IPS-20b (cell line): Measurements from ENCODE around the gene ST7.

Experiments used
- H3K27ac ChIP-seq: one replicate; pipeline ENCODE4 v1.5.1; 2013; ENCODE audit warnings: low read length
- H3K27me3 ChIP-seq: 2 replicates; pipeline ENCODE4 v1.6.1; 2013; ENCODE audit warnings: mild to moderate bottlenecking, low read length, inconsistent platforms; ENCODE audit not compliant: insufficient read depth
- H3K36me3 ChIP-seq: 2 replicates; pipeline ENCODE4 v1.6.1; 2013; ENCODE audit warnings: low read depth, mild to moderate bottlenecking, inconsistent platforms, low read length, moderate library complexity; ENCODE audit not compliant: insufficient read depth
- H3K4me1 ChIP-seq: 2 replicates; pipeline ENCODE4 v1.6.1; 2013; ENCODE audit warnings: mild to moderate bottlenecking, control low read depth, inconsistent platforms, low read length, moderate library complexity; ENCODE audit not compliant: insufficient read depth
- H3K4me3 ChIP-seq: 2 replicates; pipeline ENCODE4 v1.5.1; 2013; ENCODE audit warnings: mild to moderate bottlenecking, low read length, inconsistent platforms
- H3K9ac ChIP-seq: 2 replicates; pipeline ENCODE4 v1.6.1; 2013; ENCODE audit warnings: low read depth, mild to moderate bottlenecking, inconsistent platforms, low read length, moderate library complexity
- H3K9me3 ChIP-seq: 2 replicates; pipeline ENCODE4 v1.6.1; 2013; ENCODE audit warnings: mild to moderate bottlenecking, low read depth, low read length, inconsistent platforms; ENCODE audit not compliant: insufficient read depth

Gene ST7

DNA sequence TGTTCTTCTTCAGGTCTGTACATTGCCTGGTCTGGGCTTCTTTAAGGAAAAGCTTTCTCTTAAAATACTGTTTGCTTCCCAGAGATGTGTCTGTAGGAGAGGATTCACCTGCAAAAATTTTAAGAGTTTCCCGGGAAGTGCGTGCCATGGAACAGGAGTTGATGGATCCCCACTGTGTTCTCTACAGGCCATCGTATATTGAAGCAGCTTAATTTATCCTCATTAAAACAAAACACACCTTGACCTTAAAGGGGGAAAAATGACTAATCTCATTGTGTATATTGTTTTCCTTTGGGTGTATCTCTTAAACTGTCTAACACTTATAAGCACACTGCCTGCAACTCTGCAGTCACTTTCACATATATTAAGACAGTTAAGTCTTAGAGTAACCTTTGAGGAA is 111.4 kb downstream of the ST7 start:
- H3K36me3 ChIP-seq = no peaks in the 10 kb centered on the region
- no peak overlapping the region for H3K9ac ChIP-seq
- no peaks in the 10 kb centered on the region for H3K27me3 ChIP-seq
- H3K4me1 ChIP-seq = peaks cover 15% of the 10 kb centered on the region; the same call in 1 of the 2 replicates
- no peak overlapping the region for H3K27ac ChIP-seq
- no peaks in the 10 kb centered on the region for H3K9me3 ChIP-seq
- H3K4me3 ChIP-seq = no peak overlapping the region

DNA sequence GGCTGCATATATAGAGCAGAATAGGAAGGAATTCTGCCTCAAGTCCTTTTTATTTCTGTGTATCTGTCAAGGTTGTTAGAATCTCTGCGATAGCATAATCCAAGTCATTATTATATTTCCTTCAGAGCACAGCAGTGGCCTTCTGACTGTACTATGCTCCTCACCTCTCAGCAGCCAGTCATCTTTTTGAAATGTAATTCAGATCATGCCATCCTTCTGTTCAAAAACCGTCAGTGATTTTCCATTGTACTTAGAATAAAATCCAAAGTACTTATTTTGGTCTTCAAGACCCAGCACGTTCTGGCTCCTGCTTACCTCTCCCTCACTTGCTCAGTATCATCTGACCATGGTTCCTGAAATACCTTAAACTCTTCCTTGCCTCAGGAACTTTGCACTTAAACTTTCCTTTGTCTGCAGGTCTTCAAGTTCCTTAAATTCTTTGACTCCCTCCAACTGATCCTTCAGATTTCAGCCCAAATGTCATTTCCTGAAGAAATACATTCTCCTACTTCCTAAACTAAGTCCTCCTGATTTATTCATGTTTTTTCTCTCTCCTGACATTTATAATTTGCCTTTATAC is 112.4 kb downstream of the ST7 start:
- no peaks in the 10 kb centered on the region for H3K27me3 ChIP-seq

DNA sequence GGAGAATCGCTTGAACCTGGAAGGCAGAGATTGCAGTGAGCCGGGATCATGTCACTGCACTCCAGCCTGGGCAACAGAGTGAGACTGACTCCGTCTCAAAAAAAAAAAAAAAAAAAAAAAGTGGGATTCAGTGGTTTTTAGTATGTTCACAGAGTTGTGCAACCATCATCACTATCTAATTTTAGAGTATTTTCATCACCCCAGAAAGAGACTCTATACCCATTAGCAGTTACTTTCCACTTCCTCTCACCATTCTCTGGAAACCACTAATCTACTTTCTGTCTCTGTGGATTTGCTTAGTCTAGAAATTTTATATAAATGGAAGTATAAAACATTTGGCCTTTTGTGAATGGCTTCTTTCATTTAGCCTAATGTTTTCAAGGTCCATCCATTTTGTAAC is 113.4 kb downstream of the ST7 start:
- no peak overlapping the region for H3K27ac ChIP-seq
- H3K36me3 ChIP-seq = no peaks in the 10 kb centered on the region
- H3K9me3 ChIP-seq = no peaks in the 10 kb centered on the region
- no peak overlapping the region for H3K4me3 ChIP-seq
- peaks cover 15% of the 10 kb centered on the region; the same call in 1 of the 2 replicates for H3K4me1 ChIP-seq
- H3K27me3 ChIP-seq = no peaks in the 10 kb centered on the region
- no peak overlapping the region for H3K9ac ChIP-seq

More for the DNA sequence above, 112.4 kb downstream of the ST7 start:
- Histone ChIP-seq H3K4me3 (no peak overlapping the region), H3K9ac (no peak overlapping the region), H3K27ac (no peak overlapping the region), H3K9me3 (no peaks in the 10 kb centered on the region), H3K4me1 (peaks cover 15% of the 10 kb centered on the region; the same call in 1 of the 2 replicates), H3K36me3 (no peaks in the 10 kb centered on the region)

DNA sequence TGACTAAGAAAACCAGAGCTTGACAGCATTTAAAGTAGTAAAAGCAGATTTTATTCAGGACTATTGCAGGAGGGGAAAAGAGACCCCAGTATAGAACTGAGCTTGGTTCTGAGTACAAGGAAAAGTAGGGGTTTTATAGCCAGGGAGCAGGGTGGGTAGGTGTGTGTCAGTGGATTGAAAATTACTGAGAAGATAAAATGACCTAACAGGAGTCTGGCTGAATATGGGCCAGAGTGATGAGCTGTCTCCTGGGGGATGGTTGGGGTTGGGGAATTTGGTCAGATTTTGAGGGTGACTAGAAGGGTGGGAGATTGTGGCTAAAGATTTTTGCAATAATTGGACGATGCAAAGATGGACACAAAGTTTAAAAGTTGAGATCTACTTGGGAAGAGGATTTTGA is 114.0 kb downstream of the ST7 start:
- Histone ChIP-seq H3K27me3 (no peaks in the 10 kb centered on the region), H3K27ac (no peak overlapping the region), H3K4me1 (peaks cover 12% of the 10 kb centered on the region; the same call in 1 of the 2 replicates), H3K9ac (no peak overlapping the region), H3K4me3 (no peak overlapping the region), H3K36me3 (no peaks in the 10 kb centered on the region), H3K9me3 (no peaks in the 10 kb centered on the region)

DNA sequence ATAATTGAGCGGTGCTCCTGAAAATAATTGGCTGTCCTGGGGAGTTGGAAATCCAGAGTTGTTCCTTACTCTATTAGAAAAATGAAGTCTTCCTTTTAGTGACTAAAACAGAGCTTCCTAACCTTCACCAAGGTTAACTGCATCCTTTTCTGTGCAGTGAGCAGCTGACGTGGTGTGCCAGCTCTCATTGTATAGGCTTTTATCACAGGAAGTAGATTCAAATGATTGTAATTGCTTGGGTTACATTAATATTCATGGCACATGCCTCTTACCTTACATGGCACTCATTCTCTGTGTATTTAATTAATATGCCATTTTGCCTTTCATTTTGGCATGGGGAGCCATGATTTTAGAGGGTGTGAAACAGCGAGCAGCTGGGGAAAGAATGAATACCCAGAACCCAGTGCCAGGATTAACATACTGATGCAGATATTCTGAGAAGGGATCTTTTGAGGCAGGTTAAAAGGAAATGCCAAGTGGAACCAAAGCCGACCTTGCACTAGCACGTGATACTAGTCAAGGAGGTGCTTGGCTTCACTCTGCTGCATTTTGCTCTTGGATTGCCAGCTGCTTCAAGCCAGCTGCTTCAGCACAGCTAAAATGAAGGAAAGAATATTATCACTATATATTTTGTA is 115.3 kb downstream of the ST7 start:
- no peak overlapping the region for H3K27ac ChIP-seq
- no peaks in the 10 kb centered on the region for H3K27me3 ChIP-seq
- no peaks in the 10 kb centered on the region for H3K36me3 ChIP-seq
- H3K9ac ChIP-seq = no peak overlapping the region
- H3K4me3 ChIP-seq = no peak overlapping the region
- H3K4me1 ChIP-seq = peaks cover 12% of the 10 kb centered on the region; the same call in 1 of the 2 replicates
- no peaks in the 10 kb centered on the region for H3K9me3 ChIP-seq

DNA sequence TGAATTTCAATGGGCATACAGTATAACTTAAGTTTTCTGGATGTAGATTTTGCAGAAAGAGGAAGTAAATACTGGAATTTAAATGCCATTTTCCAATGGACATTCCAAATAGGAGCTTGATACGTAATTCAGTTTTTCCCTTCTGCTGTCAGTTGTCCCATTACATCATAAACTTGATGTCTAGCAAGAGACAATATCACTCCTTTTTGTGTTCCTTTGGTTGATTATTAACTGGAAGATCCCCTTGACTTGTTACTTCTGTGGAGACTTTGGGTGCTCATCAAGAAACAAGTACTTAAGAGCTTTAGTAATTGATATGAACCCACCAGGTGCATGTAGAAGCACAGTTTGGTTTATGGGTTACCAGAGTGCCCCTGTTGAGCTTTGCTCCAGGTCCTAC is 116.1 kb downstream of the ST7 start:
- Histone ChIP-seq H3K27me3 (no peaks in the 10 kb centered on the region), H3K4me1 (peaks cover 11% of the 10 kb centered on the region; the same call in 1 of the 2 replicates), H3K9ac (no peak overlapping the region)

DNA sequence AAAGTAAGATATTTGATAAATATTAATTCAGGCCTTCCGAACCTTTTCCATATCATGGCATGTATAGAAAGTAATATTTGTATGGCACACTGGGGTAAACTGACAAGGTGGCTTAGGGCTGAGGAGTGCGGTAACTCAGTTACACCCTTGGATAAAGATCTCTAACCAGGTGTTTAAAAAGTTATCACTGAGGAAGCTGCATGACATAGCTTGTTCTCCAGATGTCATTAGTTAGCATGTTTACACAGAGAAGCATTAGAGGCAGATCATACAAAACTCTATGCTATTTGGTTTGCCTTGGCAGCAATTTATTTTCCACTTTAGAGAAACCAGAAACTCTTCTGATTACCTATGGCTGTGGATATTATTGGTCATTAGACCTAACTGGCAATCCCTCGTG is 118.2 kb downstream of the ST7 start:
- H3K4me1 ChIP-seq = peaks cover 7% of the 10 kb centered on the region; the same call in 1 of the 2 replicates

More for the DNA sequence above, 116.1 kb downstream of the ST7 start:
- Histone ChIP-seq H3K4me3 (no peak overlapping the region), H3K27ac (no peak overlapping the region), H3K9me3 (no peaks in the 10 kb centered on the region), H3K36me3 (no peaks in the 10 kb centered on the region)

DNA sequence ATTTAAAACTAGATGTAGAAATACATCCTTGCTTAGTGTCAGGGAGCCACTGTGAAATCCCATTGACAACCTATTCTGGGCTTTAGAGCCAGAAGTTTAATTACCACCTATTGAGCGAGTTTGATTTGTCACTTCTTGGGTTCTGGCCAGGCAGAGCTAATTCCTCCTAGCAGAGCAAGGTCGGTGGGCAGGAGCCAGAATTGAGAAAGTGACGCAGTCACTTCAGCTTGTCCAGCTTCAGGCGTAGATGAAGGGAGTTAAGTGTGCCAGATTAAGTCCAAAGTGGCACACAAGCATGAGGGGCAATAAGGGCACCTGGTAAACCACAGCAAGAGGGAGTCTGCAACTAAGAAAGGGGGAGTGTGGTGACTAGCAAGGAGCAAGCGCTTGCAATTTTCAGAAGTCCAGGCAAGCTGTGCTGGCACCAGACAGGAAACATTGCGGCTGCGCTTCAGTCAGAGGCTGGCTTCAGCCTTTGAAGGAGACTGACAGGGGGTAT is 119.4 kb downstream of the ST7 start:
- no peaks in the 10 kb centered on the region; the same call in 1 of the 2 replicates for H3K9me3 ChIP-seq
- peaks cover 7% of the 10 kb centered on the region; the same call in 1 of the 2 replicates for H3K4me1 ChIP-seq
- no peak overlapping the region for H3K4me3 ChIP-seq
- H3K27ac ChIP-seq = no peak overlapping the region
- no peak overlapping the region for H3K9ac ChIP-seq
- H3K27me3 ChIP-seq = no peaks in the 10 kb centered on the region
- no peaks in the 10 kb centered on the region for H3K36me3 ChIP-seq

More for the DNA sequence above, 118.2 kb downstream of the ST7 start:
- Histone ChIP-seq H3K27ac (no peak overlapping the region), H3K9ac (no peak overlapping the region), H3K4me3 (no peak overlapping the region), H3K36me3 (no peaks in the 10 kb centered on the region), H3K27me3 (no peaks in the 10 kb centered on the region), H3K9me3 (no peaks in the 10 kb centered on the region; the same call in 1 of the 2 replicates)

DNA sequence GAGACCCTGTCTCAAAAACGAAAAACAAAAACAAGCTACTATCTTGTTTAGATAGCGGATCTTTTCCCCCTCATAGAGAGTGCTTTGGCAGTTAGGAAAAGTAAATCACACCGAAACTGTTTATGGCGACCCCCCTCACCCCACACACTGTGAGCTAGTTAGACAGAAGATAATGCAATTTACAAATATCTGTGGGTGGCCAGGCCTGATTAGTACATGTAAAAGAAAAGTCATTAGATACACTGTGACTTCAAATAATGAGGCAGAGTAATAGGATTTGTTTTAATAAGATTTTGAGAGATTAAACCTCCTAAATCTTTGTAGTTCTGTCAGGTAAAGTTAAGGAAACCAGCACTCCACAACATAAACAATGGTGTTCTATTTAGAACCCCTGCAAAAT is 121.1 kb downstream of the ST7 start:
- H3K4me1 ChIP-seq = no peaks in the 10 kb centered on the region
- H3K9me3 ChIP-seq = no peaks in the 10 kb centered on the region; the same call in 1 of the 2 replicates

DNA sequence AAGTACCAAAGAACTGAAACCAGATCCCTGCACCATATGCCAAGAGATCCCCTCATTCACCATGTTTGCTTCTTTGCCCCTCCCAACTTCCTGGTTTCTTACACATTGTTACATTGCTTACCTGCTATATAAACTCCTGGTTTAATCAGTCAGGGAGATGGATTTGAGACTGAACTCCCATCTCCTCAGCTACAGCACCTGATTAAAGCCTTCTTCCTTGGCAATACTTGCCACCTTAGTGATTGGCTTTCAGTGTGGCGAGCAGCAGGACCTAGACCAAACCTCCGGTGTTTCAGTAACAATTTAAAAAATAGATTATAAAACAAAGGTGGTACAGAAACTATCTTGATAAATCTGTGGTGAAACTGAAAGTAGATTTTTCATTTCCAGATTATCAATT is 122.6 kb downstream of the ST7 start:
- no peak overlapping the region for H3K27ac ChIP-seq
- H3K9me3 ChIP-seq = no peaks in the 10 kb centered on the region; the same call in 1 of the 2 replicates
- no peaks in the 10 kb centered on the region for H3K4me1 ChIP-seq
- no peak overlapping the region for H3K4me3 ChIP-seq
- no peaks in the 10 kb centered on the region for H3K36me3 ChIP-seq
- no peak overlapping the region for H3K9ac ChIP-seq
- no peaks in the 10 kb centered on the region for H3K27me3 ChIP-seq

More for the DNA sequence above, 121.1 kb downstream of the ST7 start:
- Histone ChIP-seq H3K27me3 (no peaks in the 10 kb centered on the region), H3K4me3 (no peak overlapping the region), H3K9ac (no peak overlapping the region), H3K36me3 (no peaks in the 10 kb centered on the region), H3K27ac (no peak overlapping the region)

DNA sequence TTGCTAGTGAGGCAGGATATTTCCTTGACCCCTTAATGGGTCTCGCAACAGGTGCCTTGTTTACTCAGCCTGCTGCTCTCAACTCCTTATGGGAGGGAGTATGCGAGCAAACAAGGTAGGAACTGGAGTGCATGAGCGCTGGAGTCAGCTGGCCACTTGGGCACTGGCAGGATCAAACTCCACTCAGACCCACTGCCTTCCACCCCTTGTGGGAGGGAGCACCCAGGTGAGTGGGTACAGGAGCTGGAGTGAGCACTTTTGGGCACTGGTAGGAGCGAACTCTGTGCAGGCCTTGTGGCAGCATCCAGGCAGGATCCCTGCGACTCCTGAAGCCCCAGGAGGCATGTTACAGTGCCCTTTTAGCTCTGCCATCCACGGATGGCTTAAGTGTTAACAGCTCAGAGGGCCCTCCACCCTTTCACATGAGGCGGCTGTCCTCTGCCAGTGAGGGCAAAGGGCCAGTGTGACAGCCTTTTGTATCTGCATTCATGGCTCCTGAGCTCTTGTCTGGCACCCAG is 123.2 kb downstream of the ST7 start:
- Histone ChIP-seq H3K4me1 (no peaks in the 10 kb centered on the region), H3K27me3 (no peaks in the 10 kb centered on the region), H3K36me3 (no peaks in the 10 kb centered on the region), H3K9ac (no peak overlapping the region), H3K27ac (no peak overlapping the region), H3K4me3 (no peak overlapping the region), H3K9me3 (no peaks in the 10 kb centered on the region; the same call in 1 of the 2 replicates)

DNA sequence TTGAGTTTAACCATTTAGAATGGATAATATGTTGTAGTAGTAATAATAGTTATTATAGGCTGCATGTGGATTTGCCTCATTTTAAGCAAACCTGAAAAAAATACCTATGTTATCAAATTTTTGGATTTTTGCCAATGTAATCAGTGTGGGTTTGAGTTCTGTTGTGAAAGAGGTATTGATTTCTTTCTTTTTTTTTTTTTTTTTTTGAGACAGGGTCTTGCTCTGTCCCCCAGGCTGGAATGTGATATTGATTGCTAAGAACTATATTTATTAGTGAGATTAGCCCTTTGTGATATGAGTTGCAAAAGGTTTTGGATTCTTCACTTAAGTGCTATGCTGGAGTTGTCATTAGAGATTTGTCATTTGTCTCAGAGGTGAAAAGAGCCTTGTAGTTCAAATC is 124.4 kb downstream of the ST7 start:
- H3K9ac ChIP-seq = no peak overlapping the region

More for the DNA sequence above, 124.4 kb downstream of the ST7 start:
- Histone ChIP-seq H3K36me3 (no peaks in the 10 kb centered on the region), H3K27ac (no peak overlapping the region), H3K9me3 (no peaks in the 10 kb centered on the region; the same call in 1 of the 2 replicates), H3K4me3 (no peak overlapping the region), H3K4me1 (no peaks in the 10 kb centered on the region), H3K27me3 (no peaks in the 10 kb centered on the region)
